Liver (tissue), 9 donors: ENCODE measurements around the gene SLC12A3. TPM values are rescaled to one million over a fixed set of nuclear protein-coding genes. Genes with fewer than 3 reads are reported as not detected.
A peak's percentile ranks its signal among the peaks of the same experiment; 100 is the strongest.
"Not testable (repeated sequence)": the region's sequence is repeated elsewhere in the genome, so short reads cannot be mapped to it uniquely, and the experiment has no call there.

ENCODE experiments used
- DNase-seq: peaks from one replicate; pipeline ENCODE4 v3.0.0-alpha.2; 2017; ENCODE audit warnings: low spot score
- H3K27ac ChIP-seq, 2 donors: one replicate each; pipeline ENCODE4 v1.7.0; 2013; ENCODE audit warnings: inconsistent platforms in 2 of 2, low read length in 2 of 2, control low read depth in 1 of 2, low read depth in 1 of 2, mild to moderate bottlenecking in 1 of 2
- H3K27me3 ChIP-seq, 4 donors: one replicate each; pipeline versions ENCODE4 v1.6.1 to v1.7.0; 2013; ENCODE audit warnings: low read length in 3 of 4, inconsistent platforms in 1 of 4, mild to moderate bottlenecking in 1 of 4, moderate library complexity in 1 of 4; ENCODE audit not compliant: control insufficient read depth in 4 of 4, insufficient read depth in 4 of 4
- H3K36me3 ChIP-seq, 4 donors: one replicate each; pipeline versions ENCODE4 v1.6.1 to v1.7.0; 2013; ENCODE audit warnings: low read length in 3 of 4, mild to moderate bottlenecking in 3 of 4, low read depth in 1 of 4, moderate library complexity in 1 of 4; ENCODE audit not compliant: control insufficient read depth in 4 of 4, insufficient read depth in 3 of 4
- H3K4me1 ChIP-seq, 4 donors: one replicate each; pipeline versions ENCODE4 v1.6.1 to v1.7.0; 2013; ENCODE audit warnings: low read length in 3 of 4, mild to moderate bottlenecking in 3 of 4, moderate library complexity in 1 of 4; ENCODE audit not compliant: control insufficient read depth in 4 of 4, insufficient read depth in 4 of 4
- H3K4me3 ChIP-seq, 3 donors: one replicate each; pipeline versions ENCODE4 v1.6.1 to v1.7.0; 2013; ENCODE audit warnings: low read length in 3 of 3, control low read depth in 1 of 3, low read depth in 1 of 3, mild to moderate bottlenecking in 1 of 3
- H3K9ac ChIP-seq, 2 donors: one replicate each; pipeline ENCODE4 v1.7.0; 2013; ENCODE audit warnings: low read length in 2 of 2, mild to moderate bottlenecking in 2 of 2, moderate library complexity in 2 of 2, control low read depth in 1 of 2, low read depth in 1 of 2
- H3K9me3 ChIP-seq, 4 donors: one replicate each; pipeline versions ENCODE4 v1.6.1 to v1.7.0; 2013; ENCODE audit warnings: low read length in 3 of 4; ENCODE audit not compliant: control insufficient read depth in 4 of 4
- ATF3 ChIP-seq: IDR thresholded peaks from 2 replicates; pipeline ENCODE4 v1.6.1; 2016; ENCODE audit warnings: antibody characterized with exemption
- CTCF ChIP-seq: fragments of 150-350 bp; IDR thresholded peaks from 2 replicates; pipeline ENCODE4 v1.5.1; 2017; ENCODE audit warnings: improper control_type of control experiment, low read depth, low read length; ENCODE audit not compliant: missing input control
- EGR1 ChIP-seq, 2 donors: IDR thresholded peaks; 2 replicates each; pipeline ENCODE4 v1.6.1; 2016 to 2018; ENCODE audit warnings: antibody characterized with exemption in 2 of 2, low read depth in 2 of 2
- FOXA1 ChIP-seq: IDR thresholded peaks from 2 replicates; pipeline ENCODE4 v1.6.1; 2016; ENCODE audit warnings: antibody characterized with exemption
- FOXA2 ChIP-seq: IDR thresholded peaks from 2 replicates; pipeline ENCODE4 v1.6.1; 2016; ENCODE audit warnings: antibody characterized with exemption
- GABPA ChIP-seq, 2 donors: IDR thresholded peaks in 1 of 2; conservative IDR thresholded peaks in 1 of 2; 2 replicates each; pipeline ENCODE4 v1.6.1; 2016; ENCODE audit warnings: antibody characterized with exemption in 2 of 2, mild to moderate bottlenecking in 1 of 2, moderate library complexity in 1 of 2
- JUND ChIP-seq, 2 donors: IDR thresholded peaks; 2 replicates each; pipeline ENCODE4 v1.6.1; 2016; ENCODE audit warnings: antibody characterized with exemption in 2 of 2
- NR2F2 ChIP-seq: IDR thresholded peaks from 2 replicates; pipeline ENCODE4 v1.6.1; 2016; ENCODE audit warnings: antibody characterized with exemption
- RAD21 ChIP-seq, 2 donors: IDR thresholded peaks; 2 replicates each; pipeline ENCODE4 v1.6.1; 2016; ENCODE audit warnings: antibody characterized with exemption in 2 of 2, mild to moderate bottlenecking in 2 of 2
- REST ChIP-seq: IDR thresholded peaks from 2 replicates; pipeline ENCODE4 v1.6.1; 2016; ENCODE audit warnings: antibody characterized with exemption, mild to moderate bottlenecking
- TAF1 ChIP-seq: conservative IDR thresholded peaks from 2 replicates; pipeline ENCODE4 v1.6.1; 2016; ENCODE audit warnings: antibody characterized with exemption, mild to moderate bottlenecking
- YY1 ChIP-seq: IDR thresholded peaks from 2 replicates; pipeline ENCODE4 v1.6.1; 2016; ENCODE audit warnings: antibody characterized with exemption, mild to moderate bottlenecking
- WGBS: extraction: QIAGEN DNeasy Blood & Tissue Kit; methylation state at CpG from one replicate; pipeline ENCODE4 v1.1.7; 2013; 5-methylcytosine and 5-hydroxymethylcytosine counted together
- polyA plus RNA-seq, 2 donors: library from polyadenylated mRNA; stranded (reverse) in 1 of 2; unstranded in 1 of 2; fragments of 200-250 nt in 1 of 2; fragments of >200 nt in 1 of 2; fragmentation: Nextera tagmentation in 1 of 2; extraction: Ambion mirVana in 1 of 2; gene quantifications; one replicate each; pipeline versions ENCODE4 v1.2.1 to v1.2.3, GENCODE V29; 2013 to 2015
- total RNA-seq, 2 donors: library from RNA; depleted of rRNA; stranded (reverse); fragments of >200 nt; gene quantifications; one replicate each; pipeline ENCODE4 v1.2.3, GENCODE V29; 2014
- donor health status: healthy.
- donor health status: healthy.
- donor health status: healthy.
- donor health status: healthy.
- donor health status: healthy.

The SLC12A3 gene
- total and polyA plus RNA-seq, 4 donors = 0.09 TPM; not detected in 3

GRCh38 chr16:56866955-56867830 lies 2.2 kb downstream of the SLC12A3 start:
- no peaks in the 10 kb centered on the region for H3K36me3 ChIP-seq
- WGBS = 56% methylated on average over 23 of the region's 23 CpGs
- no peaks in the 10 kb centered on the region for H3K4me1 ChIP-seq
- no peak for DNase-seq
- H3K27ac ChIP-seq = no peak overlapping the region
- H3K9me3 ChIP-seq = no peaks in the 10 kb centered on the region
- no peak overlapping the region for H3K9ac ChIP-seq
- no peaks in the 10 kb centered on the region for H3K27me3 ChIP-seq
- no peak overlapping the region for H3K4me3 ChIP-seq
- TF ChIP-seq JUND (IDR thresholded peaks at IDR 0.05) (no peak), CTCF (peak; percentile 81), TAF1 (no peak), FOXA2 (no peak), RAD21 (IDR thresholded peaks at IDR 0.05) (peak; percentile 89 to 91), EGR1 (IDR thresholded peaks at IDR 0.05; ENCODE audit: low read depth in 2 of 2) (no peak), YY1 (no peak), NR2F2 (no peak), REST (no peak)

- no peaks in the 10 kb centered on the region for H3K4me1 ChIP-seq
- H3K36me3 ChIP-seq = no peaks in the 10 kb centered on the region
- H3K27ac ChIP-seq = no peak overlapping the region
- 93% methylated on average over 9 of the region's 9 CpGs for WGBS
- no peak overlapping the region for H3K9ac ChIP-seq
- no peak for TF ChIP-seq CTCF
- no peak for TF ChIP-seq REST
- TF ChIP-seq GABPA (IDR thresholded peaks at IDR 0.05 in 1 of 2, conservative IDR thresholded peaks at IDR 0.05 in 1 of 2) = no peak
- TF ChIP-seq ATF3 = no peak
- no peak for TF ChIP-seq FOXA2
- no peak for TF ChIP-seq FOXA1
- no peak for TF ChIP-seq JUND (IDR thresholded peaks at IDR 0.05)
- TF ChIP-seq TAF1 = no peak
- H3K9me3 ChIP-seq = no peaks in the 10 kb centered on the region
- DNase-seq = no peak
- no peaks in the 10 kb centered on the region for H3K27me3 ChIP-seq
- no peak overlapping the region for H3K4me3 ChIP-seq
Observed at GRCh38 chr16:56868175-56868574, 3.2 kb downstream of the SLC12A3 start.

- not testable (repeated sequence) for H3K4me3 ChIP-seq, DNase-seq, H3K27ac ChIP-seq, H3K36me3 ChIP-seq, H3K4me1 ChIP-seq, H3K27me3 ChIP-seq, H3K9me3 ChIP-seq, H3K9ac ChIP-seq
- 92% methylated on average over 5 of the region's 5 CpGs for WGBS
Observed at GRCh38 chr16:56868766-56869165, 3.8 kb downstream of the SLC12A3 start.
